Esophagus squamous epithelium (tissue), 5 donors: ENCODE data around the gene CCNJL. TPM values are rescaled to one million over a fixed set of nuclear protein-coding genes. Genes with fewer than 3 reads are reported as not detected.

ENCODE experiments used
- DNase-seq: peaks from one replicate; lab custom pipeline; 2025; lab: John Stamatoyannopoulos, UW
- H3K27ac ChIP-seq, 4 donors: fragments of 200-600 bp; sonication (generic); one replicate each; pipeline ENCODE4 v1.5.1; 2016 to 2019; ENCODE audit warnings: mild to moderate bottlenecking in 1 of 4
- H3K27me3 ChIP-seq, 4 donors: fragments of 200-600 bp; sonication (generic); 1 replicate in 3 of 4; 2 replicates in 1 of 4; pipeline versions ENCODE4 v1.5.1 to v1.6.0; 2017 to 2021; ENCODE audit warnings: antibody characterized with exemption in 1 of 4
- H3K36me3 ChIP-seq, 3 donors: fragments of 200-600 bp; sonication (generic); one replicate each; pipeline ENCODE4 v1.5.1; 2016 to 2019
- H3K4me1 ChIP-seq, 3 donors: fragments of 200-600 bp; sonication (generic); one replicate each; pipeline ENCODE4 v1.5.1; 2017 to 2019
- H3K4me3 ChIP-seq, 4 donors: fragments of 200-600 bp; sonication (generic); 1 replicate in 3 of 4; 2 replicates in 1 of 4; pipeline ENCODE4 v1.5.1; 2016 to 2019; ENCODE audit warnings: mild to moderate bottlenecking in 2 of 4, moderate library complexity in 1 of 4
- H3K9me3 ChIP-seq, 3 donors: fragments of 200-600 bp; sonication (generic); one replicate each; pipeline ENCODE4 v1.5.1; 2016 to 2019
- CTCF ChIP-seq, 6 experiments: fragments of 450-650 bp in 4 of 6; fragments of 200-600 bp in 2 of 6; sonication (generic) in 2 of 6; IDR thresholded peaks; one replicate each; pipeline ENCODE4 v1.5.1; 2016 to 2019; ENCODE audit warnings: antibody characterized with exemption in 6 of 6, mild to moderate bottlenecking in 4 of 6, moderate library complexity in 4 of 6
- POLR2A ChIP-seq, 4 donors: fragments of 450-650 bp; IDR thresholded peaks; one replicate each; pipeline ENCODE4 v1.6.1; 2017; ENCODE audit warnings: antibody characterized with exemption in 4 of 4, mild to moderate bottlenecking in 4 of 4, moderate library complexity in 3 of 4
- WGBS, 2 donors: methylation state at CpG; one replicate each; pipeline ENCODE4 v1.1.5; 2018; 5-methylcytosine and 5-hydroxymethylcytosine counted together
- intact Hi-C: fragments of 100-400 bp; cut with DNase I; formaldehyde crosslinking; loops from one replicate; pipeline ENCODE4 v1.15.0; 2022
- total RNA-seq, 4 donors: library from RNA; depleted of rRNA; stranded (reverse); fragments of >200 nt; gene quantifications; one replicate each; pipeline ENCODE4 v1.1.0, GENCODE V29; 2016
- donor health status: DM: yes; HTN: yes; CAD: no.

The CCNJL gene
- total RNA-seq, 4 donors from 2014 or later: 0.04 to 3.0 (median 0.74) TPM

- Histone ChIP-seq H3K27ac (no peak overlapping the region), H3K9me3 (no peaks in the 10 kb centered on the region), H3K4me3 (no peak overlapping the region), H3K4me1 (peaks cover 0 to 37% (median 12%) of the 10 kb centered on the region in 3 donors), H3K36me3 (no peaks in the 10 kb centered on the region), H3K27me3 (peaks cover 0 to 6% (median 0%) of the 10 kb centered on the region in 4 donors)
- 79 to 85% methylated on average over 10 of the region's 10 CpGs for WGBS, 2 donors
- no peak for DNase-seq
- intact Hi-C loops: no loop called here
- TF ChIP-seq POLR2A (IDR thresholded peaks at IDR 0.05) (no peak), CTCF (IDR thresholded peaks at IDR 0.05) (no peak)
Measured at GRCh38 chr5:160293386-160293785, 19.0 kb downstream of the CCNJL start.

GRCh38 chr5:160291467-160291866, 20.9 kb downstream of the CCNJL start:
- Histone ChIP-seq H3K4me3 (no peak overlapping the region), H3K4me1 (peaks cover 8 to 56% (median 25%) of the 10 kb centered on the region in 3 donors), H3K9me3 (no peaks in the 10 kb centered on the region), H3K27me3 (peaks cover 0 to 3% (median 0%) of the 10 kb centered on the region in 4 donors), H3K36me3 (no peaks in the 10 kb centered on the region), H3K27ac (peak overlapping the region in 2 of 4 donors; percentile 55 to 65)
- no peak for TF ChIP-seq POLR2A (IDR thresholded peaks at IDR 0.05)
- TF ChIP-seq CTCF (IDR thresholded peaks at IDR 0.05): no peak
- intact Hi-C loops: no loop called here
- 36 to 63% methylated on average over 8 of the region's 8 CpGs for WGBS, 2 donors
- no peak for DNase-seq

- H3K27me3 ChIP-seq: no peaks in the 10 kb centered on the region
Measured at GRCh38 chr5:160290751-160291150, 21.6 kb downstream of the CCNJL start.

GRCh38 chr5:160289721-160290120, 22.6 kb downstream of the CCNJL start:
- Histone ChIP-seq H3K4me1 (peaks cover 8 to 64% (median 25%) of the 10 kb centered on the region in 3 donors), H3K4me3 (no peak overlapping the region), H3K9me3 (no peaks in the 10 kb centered on the region), H3K27me3 (no peaks in the 10 kb centered on the region), H3K36me3 (no peaks in the 10 kb centered on the region), H3K27ac (peak overlapping the region in 3 of 4 donors; percentile 31 to 64 (median 55))
- TF ChIP-seq POLR2A (IDR thresholded peaks at IDR 0.05) (no peak), CTCF (IDR thresholded peaks at IDR 0.05) (no peak)
- intact Hi-C loops: no loop called here
- DNase-seq: no peak
- WGBS, 2 donors: 30 to 53% methylated on average over 3 to 7 of the region's 7 CpGs

More at GRCh38 chr5:160290751-160291150, 21.6 kb downstream of the CCNJL start:
- Histone ChIP-seq H3K9me3 (no peaks in the 10 kb centered on the region), H3K4me3 (no peak overlapping the region), H3K36me3 (no peaks in the 10 kb centered on the region), H3K27ac (peak overlapping the region in 2 of 4 donors; percentile 55 to 65), H3K4me1 (peaks cover 8 to 60% (median 25%) of the 10 kb centered on the region in 3 donors)
- DNase-seq: no peak
- intact Hi-C loops: no loop called here
- no peak for TF ChIP-seq POLR2A (IDR thresholded peaks at IDR 0.05)
- no peak for TF ChIP-seq CTCF (IDR thresholded peaks at IDR 0.05)
- 18 to 57% methylated on average over 3 of the region's 3 CpGs for WGBS, 2 donors

- intact Hi-C loops: no loop called here
- no peak for TF ChIP-seq CTCF (IDR thresholded peaks at IDR 0.05)
- TF ChIP-seq POLR2A (IDR thresholded peaks at IDR 0.05): no peak
- DNase-seq: no peak
- WGBS, 2 donors: 35% methylated on average over 2 of the region's 2 CpGs; no CpG with 5 or more reads in 1 of the 2 donors
- Histone ChIP-seq H3K4me3 (no peak overlapping the region), H3K4me1 (peaks cover 8 to 64% (median 25%) of the 10 kb centered on the region in 3 donors), H3K36me3 (no peaks in the 10 kb centered on the region), H3K27me3 (no peaks in the 10 kb centered on the region), H3K27ac (peak overlapping the region in 3 of 4 donors; percentile 31 to 64 (median 55)), H3K9me3 (no peaks in the 10 kb centered on the region)
Measured at GRCh38 chr5:160289356-160289651, 23.1 kb downstream of the CCNJL start.
